Fibroblast of the conjunctiva (primary cell): ENCODE results near the gene NACC1.
A peak's percentile ranks its signal among the peaks of the same experiment; 100 is the strongest.
"Not testable (repeated sequence)": the region's sequence is repeated elsewhere in the genome, so short reads cannot be mapped to it uniquely, and the experiment has no call there.

Experiments used
- DNase-seq: peaks from one replicate; pipeline ENCODE4 v3.0.0-alpha.2; 2010; ENCODE audit warnings: low read depth

NACC1 gene

DNA sequence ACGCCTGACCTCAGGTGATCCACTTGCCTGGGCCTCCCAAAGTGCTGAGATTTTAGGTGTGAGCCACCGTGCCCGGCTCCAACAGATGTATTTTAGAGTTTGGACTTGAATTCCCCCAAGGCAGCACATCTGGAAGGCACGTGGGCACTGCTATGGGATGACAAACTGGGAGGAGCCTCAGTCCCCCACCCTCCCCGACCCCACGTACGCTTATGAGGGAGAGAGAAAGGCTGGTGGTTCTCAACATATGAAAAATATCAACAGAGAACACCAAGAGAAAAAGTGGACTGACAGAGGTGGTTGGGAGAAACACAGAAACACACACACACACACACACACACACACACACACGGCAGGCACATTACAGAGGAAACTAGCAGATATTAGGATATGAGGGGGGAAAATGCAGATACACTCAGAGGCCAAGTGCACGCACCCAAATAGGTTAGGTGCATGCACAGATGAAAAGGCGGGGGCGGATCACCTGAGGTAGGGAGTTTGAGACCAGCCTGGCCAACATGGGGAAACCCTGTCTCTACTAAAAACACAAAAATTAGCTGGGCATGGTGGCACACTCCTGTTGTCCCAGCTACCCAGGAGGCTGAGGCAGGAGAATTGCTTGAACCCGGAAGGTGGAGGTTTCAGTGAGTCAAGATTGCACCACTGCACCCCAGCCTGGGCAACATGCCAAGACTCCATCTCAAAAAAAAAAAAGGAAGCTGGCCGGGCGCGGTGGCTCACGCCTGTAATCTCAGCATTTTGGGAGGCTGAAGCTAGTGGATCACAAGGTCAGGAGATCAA, 28.9 kb downstream of the NACC1 start:
- DNase-seq: no peak

- DNase-seq: not testable (repeated sequence)
Measured at GRCh38 chr19:13149173-13149627, 31.1 kb downstream of the NACC1 start.

DNA sequence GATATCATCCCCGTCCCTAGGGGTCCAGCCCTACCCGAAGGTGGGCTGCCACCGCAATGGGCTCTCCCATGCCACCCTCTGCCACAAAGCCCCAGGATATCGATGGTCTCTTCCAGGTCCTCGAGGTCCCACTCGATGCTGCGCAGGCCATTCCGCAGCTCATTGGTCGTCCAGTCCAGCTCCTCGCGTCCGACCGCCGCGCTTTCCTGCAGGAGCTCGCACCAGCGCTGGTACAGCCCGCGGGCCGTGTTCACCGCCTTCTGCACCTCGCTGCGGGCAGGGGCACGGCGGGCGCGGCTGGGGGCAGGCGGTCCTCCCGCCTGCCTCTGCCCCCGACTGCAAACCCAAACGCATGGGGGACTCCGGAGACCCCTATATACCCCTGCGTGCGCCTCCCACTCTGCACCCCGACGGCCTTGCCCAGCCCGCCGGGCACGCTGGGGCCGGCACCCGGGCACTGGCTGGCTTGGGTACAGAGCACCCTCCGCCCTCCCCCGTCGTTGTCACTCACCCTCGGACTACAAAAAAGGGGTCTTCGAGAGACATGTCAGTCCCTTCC, 31.6 kb downstream of the NACC1 start:
- DNase-seq: no peak

DNA sequence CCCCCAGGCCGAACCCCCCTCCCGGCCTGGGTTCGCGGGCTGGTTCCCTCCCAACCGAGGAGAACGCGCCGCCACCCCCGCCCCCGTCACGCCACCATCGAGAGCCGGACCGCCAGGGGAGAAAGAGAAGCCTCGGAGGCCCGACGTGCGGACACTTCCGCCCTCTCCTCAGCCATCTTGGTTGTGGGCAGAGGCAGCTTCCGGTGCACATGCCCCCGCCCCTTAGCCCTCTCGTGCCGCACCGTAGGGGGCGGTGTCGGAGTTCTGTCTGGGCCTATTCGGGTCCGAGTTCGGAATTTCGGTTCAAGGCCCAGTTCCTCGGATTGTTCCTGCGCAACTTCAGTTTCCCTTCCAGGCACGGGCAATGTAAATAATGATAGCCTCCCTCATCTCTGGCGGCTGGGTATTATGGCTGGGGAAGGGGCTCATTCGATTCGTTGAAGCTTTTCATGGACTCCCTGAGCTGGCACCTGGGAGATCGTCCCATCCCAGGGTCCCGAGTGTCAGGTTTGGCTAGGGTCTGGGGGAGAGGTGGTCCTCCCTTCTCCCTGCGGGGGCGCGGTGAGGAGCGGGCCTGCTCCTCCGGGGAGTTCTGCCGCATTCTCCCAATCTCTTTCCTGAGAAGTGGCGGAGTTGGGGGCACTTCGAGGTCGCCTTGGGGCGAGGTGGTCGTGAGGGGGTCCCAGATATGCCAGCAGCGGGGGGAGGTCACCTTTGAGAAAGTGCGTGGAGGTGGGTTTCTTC, 32.3 kb downstream of the NACC1 start, which contains the start of the genes IER2 and STX10:
Gene IER2, plus strand, starts transcription at position 225 of the 744 bp plus-strand sequence. CDS start 2,776 bp downstream, outside the sequence.
Gene STX10, minus strand, starts transcription at position 189 of the 744 bp plus-strand sequence. CDS start 202 bp downstream, outside the sequence.
- DNase-seq: peak; percentile 94

DNA sequence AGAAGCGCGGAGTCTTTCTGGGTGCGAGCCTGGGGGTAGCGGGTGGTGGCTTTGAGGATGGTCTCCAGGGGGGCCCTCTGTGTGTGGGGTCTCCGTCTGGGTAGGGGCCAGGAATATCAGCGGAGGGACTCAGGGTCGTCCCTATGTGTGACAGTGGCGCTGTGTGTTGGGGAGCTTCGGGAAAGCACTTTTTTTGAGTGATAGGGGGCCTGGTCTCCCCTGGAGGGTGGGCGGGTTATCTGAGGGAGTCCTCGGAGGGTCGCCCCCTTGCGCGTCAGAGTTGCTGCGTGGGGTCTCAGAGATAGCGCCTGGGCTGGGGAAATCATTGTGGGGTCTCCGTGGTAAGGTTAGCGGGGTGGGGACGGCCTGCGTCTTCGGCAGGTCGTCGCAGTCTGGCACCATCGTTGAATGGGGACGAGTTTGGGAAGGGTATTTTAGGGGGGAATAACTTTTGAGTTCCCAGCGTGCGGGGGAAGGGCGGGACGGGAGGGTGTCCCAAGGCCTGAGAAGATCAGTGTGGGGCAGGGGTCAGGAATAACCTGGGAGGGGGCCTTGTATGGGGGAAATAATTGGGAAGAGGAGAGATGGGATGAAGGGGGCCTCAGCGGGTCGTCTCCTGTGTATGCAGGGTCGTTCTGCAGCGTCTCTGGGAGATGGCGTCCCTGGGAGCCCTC, 33.0 kb downstream of the NACC1 start:
- DNase-seq: no peak

GRCh38 chr19:13151605-13152355, 33.7 kb downstream of the NACC1 start:
- peak; percentile 95 for DNase-seq

GRCh38 chr19:13152356-13152973, 34.4 kb downstream of the NACC1 start:
- no peak for DNase-seq

DNA sequence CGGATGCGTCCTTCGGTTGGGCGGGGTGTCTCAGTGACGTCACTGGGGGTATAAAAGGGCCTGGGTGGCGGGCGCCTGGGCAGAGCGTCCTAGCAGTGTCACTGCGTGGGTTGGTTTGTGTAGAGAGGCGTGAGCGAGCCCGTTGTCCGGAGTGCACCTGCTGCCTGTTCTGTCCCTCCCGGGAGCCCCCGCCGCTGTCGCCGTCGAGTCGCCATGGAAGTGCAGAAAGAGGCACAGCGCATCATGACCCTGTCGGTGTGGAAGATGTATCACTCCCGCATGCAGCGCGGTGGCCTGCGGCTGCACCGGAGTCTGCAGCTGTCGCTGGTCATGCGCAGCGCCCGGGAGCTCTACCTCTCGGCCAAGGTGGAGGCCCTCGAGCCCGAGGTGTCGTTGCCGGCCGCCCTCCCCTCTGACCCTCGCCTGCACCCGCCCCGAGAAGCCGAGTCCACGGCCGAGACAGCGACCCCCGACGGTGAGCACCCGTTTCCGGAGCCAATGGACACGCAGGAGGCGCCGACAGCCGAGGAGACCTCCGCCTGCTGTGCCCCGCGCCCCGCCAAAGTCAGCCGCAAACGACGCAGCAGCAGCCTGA, 35.0 kb downstream of the NACC1 start:
- DNase-seq: peak; percentile 88

DNA sequence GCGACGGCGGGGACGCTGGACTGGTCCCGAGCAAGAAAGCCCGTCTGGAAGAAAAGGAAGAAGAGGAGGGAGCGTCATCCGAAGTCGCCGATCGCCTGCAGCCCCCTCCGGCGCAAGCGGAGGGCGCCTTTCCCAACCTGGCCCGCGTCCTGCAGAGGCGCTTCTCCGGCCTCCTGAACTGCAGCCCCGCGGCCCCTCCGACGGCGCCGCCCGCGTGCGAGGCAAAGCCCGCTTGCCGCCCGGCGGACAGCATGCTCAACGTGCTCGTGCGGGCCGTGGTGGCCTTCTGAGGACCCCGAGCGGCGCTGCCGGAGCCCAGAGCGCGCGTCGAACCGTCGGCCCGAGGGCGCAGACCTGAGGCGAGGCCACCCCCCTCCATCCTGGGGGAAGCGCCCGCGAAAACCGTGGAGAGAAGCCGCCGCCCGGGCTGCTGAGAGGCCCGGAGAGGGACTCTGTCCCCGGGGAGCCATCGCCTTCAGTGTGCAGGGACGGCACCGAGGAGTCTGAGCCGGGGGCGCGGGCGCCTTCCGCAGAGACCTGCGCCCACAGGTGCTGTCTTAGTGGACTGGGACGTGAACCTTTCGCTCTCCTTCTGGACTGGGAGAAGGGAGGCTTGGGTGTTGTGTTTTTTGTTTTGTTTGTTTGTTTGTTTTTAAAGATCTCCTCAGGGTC, 35.6 kb downstream of the NACC1 start:
- no peak for DNase-seq

- DNase-seq: peak; percentile 88
Measured at GRCh38 chr19:13154241-13154778, 36.2 kb downstream of the NACC1 start.

DNA sequence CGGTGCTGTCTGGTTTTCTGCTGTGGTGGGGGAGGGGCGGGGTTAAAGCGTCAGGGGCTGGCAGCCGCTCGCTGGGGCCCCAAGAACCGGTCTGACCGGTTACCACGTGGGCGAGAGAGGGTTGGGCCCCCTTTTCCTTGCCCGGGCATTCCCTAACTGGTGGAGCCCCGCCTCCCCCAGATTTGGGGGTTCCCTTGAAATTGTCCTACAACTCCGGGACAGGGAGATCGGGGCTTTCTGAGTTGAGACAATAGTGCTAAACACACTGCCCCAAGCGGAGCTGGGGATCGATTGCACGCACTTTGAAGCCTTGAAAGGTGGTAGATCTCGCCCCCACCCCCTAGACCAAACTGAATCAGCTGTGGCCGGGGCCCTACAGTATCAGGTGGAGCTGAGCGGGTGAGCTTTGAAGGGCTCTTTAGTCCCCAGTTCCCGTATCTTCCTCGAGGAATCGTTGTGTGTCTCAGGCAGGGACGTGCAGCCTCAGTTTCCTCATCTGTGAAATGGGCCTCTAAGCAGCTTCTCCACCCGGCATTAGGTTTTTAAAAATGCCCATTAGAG, 36.9 kb downstream of the NACC1 start:
- DNase-seq: no peak

DNA sequence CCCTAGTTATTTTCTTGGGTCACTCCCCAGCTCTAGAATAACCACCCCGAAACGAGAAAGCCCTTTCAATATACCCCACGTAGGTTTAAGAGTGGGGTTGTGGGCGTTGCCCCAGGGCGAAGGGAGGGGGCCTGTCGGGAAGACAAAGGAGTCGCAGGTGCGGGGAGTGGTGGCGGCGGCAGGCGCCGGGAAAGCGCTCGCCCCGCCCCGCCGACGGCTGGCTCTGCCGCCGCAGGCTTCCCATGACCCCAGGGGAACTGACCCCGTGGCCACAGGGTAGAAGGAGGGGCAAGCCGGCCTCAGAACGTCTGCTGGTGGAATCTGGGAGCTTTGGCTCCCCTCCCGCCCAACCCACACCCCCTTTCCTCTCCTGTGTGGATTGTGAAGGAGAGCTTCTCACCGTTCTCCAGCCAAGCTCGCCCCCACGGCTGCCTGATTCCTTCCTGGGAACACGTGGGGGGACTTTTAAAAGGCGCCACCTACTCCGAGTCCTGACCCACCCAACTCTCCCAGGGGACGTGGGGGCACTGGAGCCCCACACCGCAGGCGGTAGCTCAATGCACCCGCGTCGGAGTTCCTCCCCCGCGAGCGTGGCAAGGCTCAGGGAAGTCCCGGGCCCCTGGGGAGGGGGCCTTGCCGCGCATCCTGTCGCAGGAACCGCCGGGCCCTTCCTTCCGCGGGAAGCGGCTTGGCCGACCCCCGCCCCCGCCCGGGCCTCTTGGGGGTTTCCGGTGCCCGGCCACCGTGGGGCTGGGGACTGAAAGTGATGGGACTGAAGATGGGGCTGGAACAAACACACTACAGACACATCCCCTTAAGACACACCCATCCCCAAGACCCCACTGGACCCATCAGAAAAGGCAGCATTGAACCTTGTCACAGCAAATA, 37.7 kb downstream of the NACC1 start:
- DNase-seq: no peak

GRCh38 chr19:13159713-13160112, 41.6 kb downstream of the NACC1 start:
- no peak for DNase-seq

GRCh38 chr19:13160557-13160956, 42.5 kb downstream of the NACC1 start:
- DNase-seq: no peak

GRCh38 chr19:13162724-13163608, 44.9 kb downstream of the NACC1 start:
- peak; percentile 96 for DNase-seq

DNA sequence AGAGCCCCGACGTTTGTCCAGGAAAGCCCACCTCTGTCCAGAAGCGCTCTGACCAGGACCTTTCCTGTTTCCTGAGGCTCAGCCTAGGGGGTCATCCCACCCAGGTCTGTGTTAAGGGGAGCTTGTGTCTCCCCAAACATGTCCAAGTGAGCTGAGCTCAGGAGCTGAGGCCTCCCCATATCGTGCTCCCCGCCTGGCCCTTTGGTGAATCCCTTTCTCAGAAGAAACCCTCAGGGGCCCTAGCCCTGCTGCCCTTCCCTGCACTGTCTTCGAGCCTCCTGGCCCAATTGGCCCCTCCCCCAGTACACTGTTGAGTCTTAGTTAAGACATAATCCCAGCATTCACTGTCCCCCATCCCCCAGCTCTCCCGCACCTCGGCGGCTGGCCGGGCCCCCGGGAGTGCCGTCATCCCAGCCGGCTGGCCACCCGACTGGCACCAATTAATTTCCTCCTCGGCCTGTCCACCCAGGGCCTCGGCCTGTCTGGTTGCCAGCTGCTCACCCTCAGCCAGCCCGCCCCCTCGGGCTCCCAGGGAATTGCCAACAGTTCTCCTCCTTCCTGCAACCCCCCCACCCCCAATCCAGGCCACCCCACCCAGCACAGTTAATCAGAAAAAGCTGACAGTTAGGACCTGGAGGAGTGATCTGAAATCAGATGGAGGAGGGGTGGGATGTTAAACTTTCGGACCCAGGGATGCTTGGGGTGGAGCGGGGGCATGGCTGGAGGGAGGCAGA, 45.7 kb downstream of the NACC1 start:
- peak; percentile 85 for DNase-seq
